GDM1 (cell line): ENCODE results near the gene CIAPIN1.

ENCODE experiments used
- DNase-seq: peaks from one replicate; lab custom pipeline; 2025; lab: John Stamatoyannopoulos, UW

CIAPIN1 gene

DNA sequence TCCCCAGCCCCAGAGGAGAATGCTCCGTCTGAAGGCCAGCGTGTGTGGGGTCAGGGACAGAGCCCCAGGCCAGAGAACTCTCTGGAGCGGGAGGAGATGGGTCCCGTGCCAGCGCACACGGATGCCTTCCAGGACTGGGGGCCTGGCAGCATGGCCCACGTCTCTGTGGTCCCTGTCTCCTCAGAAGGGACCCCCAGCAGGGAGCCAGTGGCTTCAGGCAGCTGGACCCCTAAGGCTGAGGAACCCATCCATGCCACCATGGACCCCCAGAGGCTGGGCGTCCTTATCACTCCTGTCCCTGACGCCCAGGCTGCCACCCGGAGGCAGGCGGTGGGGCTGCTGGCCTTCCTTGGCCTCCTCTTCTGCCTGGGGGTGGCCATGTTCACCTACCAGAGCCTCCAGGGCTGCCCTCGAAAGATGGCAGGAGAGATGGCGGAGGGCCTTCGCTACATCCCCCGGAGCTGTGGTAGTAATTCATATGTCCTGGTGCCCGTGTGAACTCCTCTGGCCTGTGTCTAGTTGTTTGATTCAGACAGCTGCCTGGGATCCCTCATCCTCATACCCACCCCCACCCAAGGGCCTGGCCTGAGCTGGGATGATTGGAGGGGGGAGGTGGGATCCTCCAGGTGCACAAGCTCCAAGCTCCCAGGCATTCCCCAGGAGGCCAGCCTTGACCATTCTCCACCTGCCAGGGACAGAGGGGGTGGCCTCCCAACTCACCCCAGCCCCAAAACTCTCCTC, 64.5 kb downstream of the CIAPIN1 start:
- no peak for DNase-seq

DNA sequence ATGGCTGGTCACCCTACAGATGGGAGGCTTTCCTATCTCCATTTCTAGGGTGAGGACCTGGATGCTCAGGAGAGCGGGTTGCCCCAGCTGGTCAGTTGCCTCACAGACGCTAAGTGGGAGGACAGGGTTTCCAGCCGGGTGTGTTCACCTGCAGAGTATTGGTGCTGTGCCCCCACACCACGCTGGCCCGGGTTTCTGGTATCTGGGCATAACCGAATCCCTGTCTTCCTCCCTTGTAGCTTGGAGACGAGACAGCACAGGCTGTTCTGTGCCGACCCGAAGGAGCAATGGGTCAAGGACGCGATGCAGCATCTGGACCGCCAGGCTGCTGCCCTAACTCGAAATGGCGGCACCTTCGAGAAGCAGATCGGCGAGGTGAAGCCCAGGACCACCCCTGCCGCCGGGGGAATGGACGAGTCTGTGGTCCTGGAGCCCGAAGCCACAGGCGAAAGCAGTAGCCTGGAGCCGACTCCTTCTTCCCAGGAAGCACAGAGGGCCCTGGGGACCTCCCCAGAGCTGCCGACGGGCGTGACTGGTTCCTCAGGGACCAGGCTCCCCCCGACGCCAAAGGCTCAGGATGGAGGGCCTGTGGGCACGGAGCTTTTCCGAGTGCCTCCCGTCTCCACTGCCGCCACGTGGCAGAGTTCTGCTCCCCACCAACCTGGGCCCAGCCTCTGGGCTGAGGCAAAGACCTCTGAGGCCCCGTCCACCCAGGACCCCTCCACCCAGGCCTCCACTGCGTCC, 65.2 kb downstream of the CIAPIN1 start:
- no peak for DNase-seq

DNA sequence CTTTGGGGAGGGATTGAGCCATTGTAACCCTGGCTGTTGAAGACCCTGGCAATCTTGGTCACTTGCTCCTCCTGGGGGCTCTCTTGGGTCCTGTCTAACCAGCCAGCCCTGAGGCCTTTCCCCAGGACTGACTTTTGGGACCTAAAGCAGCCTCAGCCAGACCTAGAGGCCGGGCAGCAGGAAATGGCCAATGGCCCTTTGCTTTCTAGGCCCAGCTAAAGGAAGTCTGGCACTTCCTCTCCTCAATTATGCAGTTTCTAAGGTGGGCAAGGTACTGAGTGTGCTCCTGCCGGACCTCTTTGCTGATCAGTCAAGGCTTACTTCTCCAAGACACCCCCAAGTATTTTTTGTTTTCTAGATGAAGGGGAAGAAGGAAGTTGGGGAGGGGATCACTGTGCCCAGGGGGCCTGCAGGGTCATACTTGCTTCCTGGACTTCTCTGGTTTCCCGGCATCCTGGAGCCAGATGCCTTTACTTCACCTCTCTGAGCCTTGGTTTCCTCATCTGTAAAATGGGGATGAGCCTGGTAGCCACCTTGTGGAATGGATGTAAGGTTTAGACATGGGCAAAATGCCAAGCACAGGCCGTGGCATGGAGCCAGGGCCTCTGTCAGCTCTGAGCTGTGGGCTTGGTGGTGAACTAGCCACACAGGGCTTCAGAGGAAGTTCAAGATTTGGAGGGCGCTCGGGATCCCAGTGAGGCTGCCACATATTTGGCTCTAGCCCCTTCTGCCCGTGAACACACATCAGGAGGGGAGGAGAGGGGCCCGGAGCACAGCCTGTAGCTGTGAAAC, 66.3 kb downstream of the CIAPIN1 start:
- no peak for DNase-seq

DNA sequence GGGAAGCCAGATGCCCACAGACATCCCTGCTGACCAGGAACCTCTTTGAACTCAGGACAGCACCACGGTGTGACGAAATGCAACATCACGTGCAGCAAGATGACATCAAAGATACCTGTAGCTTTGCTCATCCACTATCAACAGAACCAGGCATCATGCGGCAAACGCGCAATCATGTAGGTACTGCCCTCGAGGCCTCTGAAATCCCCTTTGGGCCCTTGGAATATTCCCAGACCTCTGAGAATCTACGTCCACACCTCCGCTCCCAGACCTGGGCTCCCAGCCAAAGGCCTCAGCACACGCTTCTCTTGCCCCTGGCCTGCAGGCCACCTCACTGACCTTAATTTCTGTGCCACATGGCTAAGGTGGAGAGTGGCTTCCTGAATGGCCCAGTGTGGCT, 67.6 kb downstream of the CIAPIN1 start:
- DNase-seq: no peak
